ENCODE measurements around the gene ATP6V1B1. TPM values are rescaled to one million over a fixed set of nuclear protein-coding genes. Genes with fewer than 3 reads are reported as not detected.

Gene ATP6V1B1
- total and polyA plus RNA-seq, 10 of the 15 experiments (the other 5 are each of a cell fraction or from before 2014, with no cell fraction given), result not detected

- WGBS (ENCODE audit: insufficient coverage, insufficient replicate concordance, low lambda C conversion rate, missing lambda C conversion rate), result 82% methylated on average over 8 of the region's 8 CpGs
- H4K20me1 ChIP-seq (ENCODE audit: control insufficient read depth, insufficient read depth), result no peaks in the 10 kb centered on the region
- SMC1A ChIA-PET (ENCODE audit: uncharacterized antibody, unreplicated experiment), result interaction anchor here (1.0 to 2.0 kb wide), 3 partner anchors 12 to 20 kb away, joined by 3 to 11 read pairs (median 4); no protein-coding TSS in a partner anchor
- intact Hi-C loops (cut with micrococcal nuclease; ENCODE audit: unreplicated experiment) (no loop called here), in situ Hi-C loops (cut with MboI) (no loop called here)
- H3K4me3 ChIP-seq, result no peak overlapping the region
- H3K9ac ChIP-seq (ENCODE audit: control insufficient read depth, insufficient read depth, low read length), result no peak overlapping the region
- peaks cover 5 to 12% of the 10 kb centered on the region in 2 experiments; a peak in 3 of 4 replicates for H3K36me3 ChIP-seq (ENCODE audit: control insufficient read depth in 2 of 2, insufficient read depth in 2 of 2, low read length in 1 of 2)
- DNase-seq (ENCODE audit: low read depth, low spot score) (no peak), FAIRE-seq (no peak), ATAC-seq (no peak)
- no peak overlapping the region for H3K27ac ChIP-seq (ENCODE audit: control insufficient read depth, insufficient read depth)
- CTCF ChIA-PET, result interaction anchor here (1.1 to 2.2 kb wide), 8 partner anchors 9 to 680 kb away, joined by 3 to 10 read pairs (median 4); partner anchors contain the start of genes NAGK and TEX261
- H3K9me3 ChIP-seq (replicated peaks; ENCODE audit: control insufficient read depth, insufficient read depth, low read length), result no peaks in the 10 kb centered on the region
- no peaks in the 10 kb centered on the region for H3K79me2 ChIP-seq (ENCODE audit: control insufficient read depth, insufficient read depth, low read length)
- POLR2A ChIA-PET, result no interaction called here
- no peaks in the 10 kb centered on the region for H3K27me3 ChIP-seq (replicated peaks in 1 of 2; ENCODE audit: control insufficient read depth in 2 of 2, insufficient read depth in 2 of 2, low read length in 1 of 2)
- no peak overlapping the region for H2AFZ ChIP-seq (ENCODE audit: control insufficient read depth, low read depth, low read length)
- no peak overlapping the region for H3K4me2 ChIP-seq (ENCODE audit: control insufficient read depth, insufficient read depth)
- no peaks in the 10 kb centered on the region for H3K4me1 ChIP-seq (ENCODE audit: control insufficient read depth, insufficient read depth, low read length)
- RAD21 ChIA-PET (ENCODE audit: unreplicated experiment), result interaction anchor here (1.2 kb wide), 1 partner anchor 173 kb away, joined by 4 read pairs; no protein-coding TSS in a partner anchor
- BruUV-seq (replicated peaks), result no TSS peak
- TF ChIP-seq ZBED1 (IDR thresholded peaks at IDR 0.05; ENCODE audit: borderline replicate concordance) (no peak), RBBP5 (conservative IDR thresholded peaks at IDR 0.05) (no peak), SIN3A (IDR thresholded peaks at IDR 0.05; ENCODE audit: low read depth, low read length) (no peak), ZNF207 (IDR thresholded peaks at IDR 0.05; ENCODE audit: borderline replicate concordance) (no peak), SREBF1 (IDR thresholded peaks at IDR 0.05; ENCODE audit: low read length) (no peak), SMAD1 (IDR thresholded peaks at IDR 0.05; ENCODE audit: low read depth, partially characterized antibody) (no peak), SRF (IDR thresholded peaks at IDR 0.05; ENCODE audit: low read depth in 2 of 2, low read length in 2 of 2) (no peak), ZNF274 (IDR thresholded peaks at IDR 0.05; ENCODE audit: insufficient read depth, insufficient read length) (no peak), ZNF622 (IDR thresholded peaks at IDR 0.05) (no peak), BCLAF1 (IDR thresholded peaks at IDR 0.05) (no peak), FOS (IDR thresholded peaks at IDR 0.05; ENCODE audit: borderline replicate concordance, extremely low read depth, insufficient read length) (no peak), POLR2A (IDR thresholded peaks at IDR 0.05; ENCODE audit: low read depth, low read length) (no peak), FOXM1 (IDR thresholded peaks at IDR 0.05; ENCODE audit: low read depth, low read length) (no peak)
- TF ChIP-seq, protein P1, sequence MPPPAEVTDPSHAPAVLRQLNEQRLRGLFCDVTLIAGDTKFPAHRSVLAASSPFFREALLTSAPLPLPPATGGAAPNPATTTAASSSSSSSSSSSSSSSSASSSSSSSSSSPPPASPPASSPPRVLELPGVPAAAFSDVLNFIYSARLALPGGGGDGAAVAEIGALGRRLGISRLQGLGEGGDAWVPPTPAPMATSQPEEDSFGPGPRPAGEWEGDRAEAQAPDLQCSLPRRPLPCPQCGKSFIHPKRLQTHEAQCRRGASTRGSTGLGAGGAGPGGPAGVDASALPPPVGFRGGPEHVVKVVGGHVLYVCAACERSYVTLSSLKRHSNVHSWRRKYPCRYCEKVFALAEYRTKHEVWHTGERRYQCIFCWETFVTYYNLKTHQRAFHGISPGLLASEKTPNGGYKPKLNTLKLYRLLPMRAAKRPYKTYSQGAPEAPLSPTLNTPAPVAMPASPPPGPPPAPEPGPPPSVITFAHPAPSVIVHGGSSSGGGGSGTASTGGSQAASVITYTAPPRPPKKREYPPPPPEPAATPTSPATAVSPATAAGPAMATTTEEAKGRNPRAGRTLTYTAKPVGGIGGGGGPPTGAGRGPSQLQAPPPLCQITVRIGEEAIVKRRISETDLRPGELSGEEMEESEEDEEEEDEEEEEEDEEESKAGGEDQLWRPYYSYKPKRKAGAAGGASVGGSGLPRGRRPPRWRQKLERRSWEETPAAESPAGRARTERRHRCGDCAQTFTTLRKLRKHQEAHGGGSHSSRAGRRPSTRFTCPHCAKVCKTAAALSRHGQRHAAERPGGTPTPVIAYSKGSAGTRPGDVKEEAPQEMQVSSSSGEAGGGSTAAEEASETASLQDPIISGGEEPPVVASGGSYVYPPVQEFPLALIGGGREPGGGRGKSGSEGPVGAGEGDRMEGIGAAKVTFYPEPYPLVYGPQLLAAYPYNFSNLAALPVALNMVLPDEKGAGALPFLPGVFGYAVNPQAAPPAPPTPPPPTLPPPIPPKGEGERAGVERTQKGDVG (CRISPR knock-in tag; IDR thresholded peaks at IDR 0.05), result no peak
- TF ChIP-seq, protein P2, sequence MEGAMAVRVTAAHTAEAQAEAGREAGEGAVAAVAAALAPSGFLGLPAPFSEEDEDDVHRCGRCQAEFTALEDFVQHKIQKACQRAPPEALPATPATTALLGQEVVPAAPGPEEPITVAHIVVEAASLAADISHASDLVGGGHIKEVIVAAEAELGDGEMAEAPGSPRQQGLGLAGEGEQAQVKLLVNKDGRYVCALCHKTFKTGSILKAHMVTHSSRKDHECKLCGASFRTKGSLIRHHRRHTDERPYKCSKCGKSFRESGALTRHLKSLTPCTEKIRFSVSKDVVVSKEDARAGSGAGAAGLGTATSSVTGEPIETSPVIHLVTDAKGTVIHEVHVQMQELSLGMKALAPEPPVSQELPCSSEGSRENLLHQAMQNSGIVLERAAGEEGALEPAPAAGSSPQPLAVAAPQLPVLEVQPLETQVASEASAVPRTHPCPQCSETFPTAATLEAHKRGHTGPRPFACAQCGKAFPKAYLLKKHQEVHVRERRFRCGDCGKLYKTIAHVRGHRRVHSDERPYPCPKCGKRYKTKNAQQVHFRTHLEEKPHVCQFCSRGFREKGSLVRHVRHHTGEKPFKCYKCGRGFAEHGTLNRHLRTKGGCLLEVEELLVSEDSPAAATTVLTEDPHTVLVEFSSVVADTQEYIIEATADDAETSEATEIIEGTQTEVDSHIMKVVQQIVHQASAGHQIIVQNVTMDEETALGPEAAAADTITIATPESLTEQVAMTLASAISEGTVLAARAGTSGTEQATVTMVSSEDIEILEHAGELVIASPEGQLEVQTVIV (IDR thresholded peaks at IDR 0.05; ENCODE audit: borderline replicate concordance, partially characterized antibody), result no peak
Observed at GRCh38 chr2:70983506-70984227, 48.0 kb downstream of the ATP6V1B1 start.

Measured in GM12878 (cell line).